KOPT-K1 (cell line): ENCODE data around the gene LZTFL1.

Source experiments
- H3K27ac ChIP-seq: fragments of 200-600 bp; sonication (generic); 2 replicates; pipeline ENCODE4 v1.5.1; 2016; ENCODE audit warnings: antibody characterized with exemption, mild to moderate bottlenecking, low read depth, low read length; ENCODE audit not compliant: poor library complexity, severe bottlenecking
- H3K36me3 ChIP-seq: fragments of 200-600 bp; sonication (generic); 2 replicates; pipeline ENCODE4 v1.5.1; 2017; ENCODE audit warnings: antibody characterized with exemption, mild to moderate bottlenecking, low read length, moderate library complexity; ENCODE audit not compliant: insufficient read depth
- H3K9me3 ChIP-seq: fragments of 200-600 bp; sonication (generic); 2 replicates; pipeline ENCODE4 v1.5.1; 2017; ENCODE audit warnings: antibody characterized with exemption, low read length, mild to moderate bottlenecking; ENCODE audit not compliant: insufficient read depth, poor library complexity, severe bottlenecking

LZTFL1 gene

GRCh38 chr3:45844616-45845015 lies 2.7 kb upstream of the LZTFL1 start:
- H3K9me3 ChIP-seq, result no peaks in the 10 kb centered on the region
- no peak overlapping the region for H3K27ac ChIP-seq
- H3K36me3 ChIP-seq, result peaks cover 71% of the 10 kb centered on the region

- Histone ChIP-seq H3K36me3 (peaks cover 71% of the 10 kb centered on the region), H3K9me3 (no peaks in the 10 kb centered on the region), H3K27ac (no peak overlapping the region)
Measured at GRCh38 chr3:45842851-45843625, 1.1 kb upstream of the LZTFL1 start.

- H3K9me3 ChIP-seq, result no peaks in the 10 kb centered on the region
- peaks cover 73% of the 10 kb centered on the region for H3K36me3 ChIP-seq
- peak overlapping the region; percentile 17 for H3K27ac ChIP-seq
Measured at GRCh38 chr3:45841420-45841756, 531 bp downstream of the LZTFL1 start.

- H3K27ac ChIP-seq, result no peak overlapping the region
- H3K36me3 ChIP-seq, result peaks cover 92% of the 10 kb centered on the region
- H3K9me3 ChIP-seq, result no peaks in the 10 kb centered on the region
Measured at GRCh38 chr3:45838466-45838865, 3.5 kb downstream of the LZTFL1 start.

- peaks cover 98% of the 10 kb centered on the region for H3K36me3 ChIP-seq
- H3K27ac ChIP-seq, result no peak overlapping the region
- H3K9me3 ChIP-seq, result no peaks in the 10 kb centered on the region
Measured at GRCh38 chr3:45832699-45833098, 9.2 kb downstream of the LZTFL1 start.

GRCh38 chr3:45830121-45830520 lies 11.8 kb downstream of the LZTFL1 start:
- Histone ChIP-seq H3K36me3 (peaks cover 99% of the 10 kb centered on the region), H3K27ac (no peak overlapping the region), H3K9me3 (no peaks in the 10 kb centered on the region)

GRCh38 chr3:45826908-45827307 lies 15.0 kb downstream of the LZTFL1 start:
- peaks cover 99% of the 10 kb centered on the region for H3K36me3 ChIP-seq

GRCh38 chr3:45826321-45826720 lies 15.6 kb downstream of the LZTFL1 start:
- H3K27ac ChIP-seq, result no peak overlapping the region
- H3K9me3 ChIP-seq, result no peaks in the 10 kb centered on the region
- H3K36me3 ChIP-seq, result peaks cover 99% of the 10 kb centered on the region

More at GRCh38 chr3:45826908-45827307, 15.0 kb downstream of the LZTFL1 start:
- Histone ChIP-seq H3K9me3 (no peaks in the 10 kb centered on the region), H3K27ac (no peak overlapping the region)

- peaks cover 34% of the 10 kb centered on the region for H3K9me3 ChIP-seq
- H3K27ac ChIP-seq, result no peak overlapping the region
- H3K36me3 ChIP-seq, result peaks cover 99% of the 10 kb centered on the region
Measured at GRCh38 chr3:45821127-45821526, 20.8 kb downstream of the LZTFL1 start.

- no peak overlapping the region for H3K27ac ChIP-seq
Measured at GRCh38 chr3:45819543-45819942, 22.4 kb downstream of the LZTFL1 start.

GRCh38 chr3:45817831-45818522 lies 23.9 kb downstream of the LZTFL1 start:
- Histone ChIP-seq H3K36me3 (peaks cover 93% of the 10 kb centered on the region), H3K9me3 (peaks cover 34% of the 10 kb centered on the region), H3K27ac (no peak overlapping the region)

More at GRCh38 chr3:45819543-45819942, 22.4 kb downstream of the LZTFL1 start:
- peaks cover 34% of the 10 kb centered on the region for H3K9me3 ChIP-seq
- peaks cover 93% of the 10 kb centered on the region for H3K36me3 ChIP-seq

- Histone ChIP-seq H3K9me3 (peaks cover 34% of the 10 kb centered on the region), H3K36me3 (peaks cover 90% of the 10 kb centered on the region), H3K27ac (no peak overlapping the region)
Measured at GRCh38 chr3:45816544-45816943, 25.4 kb downstream of the LZTFL1 start.

GRCh38 chr3:45814322-45814721 lies 27.6 kb downstream of the LZTFL1 start:
- H3K36me3 ChIP-seq, result peaks cover 88% of the 10 kb centered on the region
- no peak overlapping the region for H3K27ac ChIP-seq
- peaks cover 24% of the 10 kb centered on the region for H3K9me3 ChIP-seq

GRCh38 chr3:45807681-45808540 lies 34.0 kb downstream of the LZTFL1 start:
- Histone ChIP-seq H3K27ac (no peak overlapping the region), H3K36me3 (peaks cover 81% of the 10 kb centered on the region), H3K9me3 (no peaks in the 10 kb centered on the region)

- H3K36me3 ChIP-seq, result peaks cover 83% of the 10 kb centered on the region
- H3K27ac ChIP-seq, result no peak overlapping the region
- no peaks in the 10 kb centered on the region for H3K9me3 ChIP-seq
Measured at GRCh38 chr3:45807133-45807532, 34.8 kb downstream of the LZTFL1 start.
